ENCODE results near the gene PYGM.

DNA sequence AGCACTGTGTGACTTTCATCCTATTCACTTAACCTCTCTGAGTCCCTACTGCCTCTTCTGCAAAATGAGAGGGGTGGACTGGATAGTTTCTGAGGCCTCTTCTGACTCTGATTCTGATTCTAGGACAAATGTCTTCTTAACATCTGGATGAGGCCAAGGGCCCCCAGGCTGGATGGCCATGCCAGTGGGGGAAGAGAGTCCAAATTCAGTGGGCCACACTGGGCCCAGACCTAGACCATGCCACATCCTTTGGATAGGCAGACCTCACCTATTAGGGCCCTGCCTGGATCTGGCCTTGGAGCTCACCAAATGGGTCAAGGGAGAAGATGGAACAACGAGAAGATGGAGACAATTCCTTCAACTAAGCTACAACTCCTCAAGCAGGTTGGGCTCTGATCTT lies 61.3 kb downstream of the PYGM start:
- TF ChIP-seq POLR2A (IDR thresholded peaks at IDR 0.05; ENCODE audit: low read length) (no peak), GATA1 (IDR thresholded peaks at IDR 0.05; ENCODE audit: low read depth, low read length) (no peak)

Measured in erythroblast (primary cell).